GM20000 (cell line): Measurements from ENCODE around the gene DCDC2.

Experiments used
- DNase-seq: peaks from one replicate; pipeline ENCODE4 v3.0.0; 2012; ENCODE audit warnings: low spot score
- TF ChIP-seq, protein P1 (sequence below): IDR thresholded peaks from 2 replicates; pipeline ENCODE4 v1.5.1; 2012; ENCODE audit warnings: mild to moderate bottlenecking, control low read depth; ENCODE audit errors: extremely low read depth, missing control alignments

DCDC2 gene

DNA sequence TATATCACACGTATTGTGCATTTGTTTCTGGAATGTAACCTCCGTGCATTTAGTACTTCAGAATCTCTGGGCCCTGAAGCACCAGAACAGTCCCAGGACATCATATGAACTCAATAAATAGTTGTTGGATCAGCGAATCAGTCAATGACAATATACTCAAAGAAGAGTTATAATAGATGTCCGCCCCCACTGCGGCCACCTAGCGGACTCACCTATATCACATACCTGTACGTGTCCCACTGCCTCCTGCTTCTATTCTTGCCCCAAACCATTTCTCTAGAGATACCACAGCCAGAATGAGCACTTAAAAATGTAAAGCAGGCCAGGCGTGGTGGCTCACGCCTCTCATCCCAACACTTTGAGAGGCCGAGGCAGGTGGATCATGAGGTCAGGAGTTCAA lies 73.9 kb downstream of the DCDC2 start:
- TF ChIP-seq, protein P1, sequence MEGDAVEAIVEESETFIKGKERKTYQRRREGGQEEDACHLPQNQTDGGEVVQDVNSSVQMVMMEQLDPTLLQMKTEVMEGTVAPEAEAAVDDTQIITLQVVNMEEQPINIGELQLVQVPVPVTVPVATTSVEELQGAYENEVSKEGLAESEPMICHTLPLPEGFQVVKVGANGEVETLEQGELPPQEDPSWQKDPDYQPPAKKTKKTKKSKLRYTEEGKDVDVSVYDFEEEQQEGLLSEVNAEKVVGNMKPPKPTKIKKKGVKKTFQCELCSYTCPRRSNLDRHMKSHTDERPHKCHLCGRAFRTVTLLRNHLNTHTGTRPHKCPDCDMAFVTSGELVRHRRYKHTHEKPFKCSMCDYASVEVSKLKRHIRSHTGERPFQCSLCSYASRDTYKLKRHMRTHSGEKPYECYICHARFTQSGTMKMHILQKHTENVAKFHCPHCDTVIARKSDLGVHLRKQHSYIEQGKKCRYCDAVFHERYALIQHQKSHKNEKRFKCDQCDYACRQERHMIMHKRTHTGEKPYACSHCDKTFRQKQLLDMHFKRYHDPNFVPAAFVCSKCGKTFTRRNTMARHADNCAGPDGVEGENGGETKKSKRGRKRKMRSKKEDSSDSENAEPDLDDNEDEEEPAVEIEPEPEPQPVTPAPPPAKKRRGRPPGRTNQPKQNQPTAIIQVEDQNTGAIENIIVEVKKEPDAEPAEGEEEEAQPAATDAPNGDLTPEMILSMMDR: no peak

GRCh38 chr6:24283043-24283985 lies 74.5 kb downstream of the DCDC2 start:
- DNase-seq: peak; percentile 74
- TF ChIP-seq, protein P1: peak; percentile 16

More for the DNA sequence above, 73.9 kb downstream of the DCDC2 start:
- DNase-seq: no peak

GRCh38 chr6:24274441-24275083 lies 83.3 kb downstream of the DCDC2 start:
- DNase-seq: no peak
- TF ChIP-seq, protein P1: peak; percentile 27

- DNase-seq: no peak
- TF ChIP-seq, protein P1: no peak
Measured at GRCh38 chr6:24273096-24273870, 84.6 kb downstream of the DCDC2 start.

GRCh38 chr6:24272553-24272952 lies 85.3 kb downstream of the DCDC2 start:
- TF ChIP-seq, protein P1: no peak
- no peak for DNase-seq

GRCh38 chr6:24272148-24272547 lies 85.7 kb downstream of the DCDC2 start:
- TF ChIP-seq, protein P1: no peak
- DNase-seq: no peak
